Measurements from ENCODE around the gene IL6R.

IL6R gene

GRCh38 chr1:154391086-154391770, 13.9 kb upstream of the IL6R start:
- TF ChIP-seq POLR2AphosphoS5 (IDR thresholded peaks at IDR 0.05; ENCODE audit: low read depth, low read length) (no peak), REST (IDR thresholded peaks at IDR 0.05; ENCODE audit: insufficient read depth in 1 of 2, low read depth in 2 of 2, low read length in 2 of 2) (no peak), FOXP2 (optimal IDR thresholded peaks at IDR 0.05; ENCODE audit: borderline replicate concordance, extremely low read depth, extremely low read length, insufficient read depth) (no peak), TAF1 (IDR thresholded peaks at IDR 0.05; ENCODE audit: borderline replicate concordance, insufficient read depth, low read length) (no peak), SIN3A (IDR thresholded peaks at IDR 0.05; ENCODE audit: borderline replicate concordance, insufficient read depth, low read length) (no peak)

GRCh38 chr1:154398141-154398540, 7.0 kb upstream of the IL6R start:
- no peak for TF ChIP-seq FOXP2 (optimal IDR thresholded peaks at IDR 0.05; ENCODE audit: borderline replicate concordance, extremely low read depth, extremely low read length, insufficient read depth)
- TF ChIP-seq SIN3A (IDR thresholded peaks at IDR 0.05; ENCODE audit: borderline replicate concordance, insufficient read depth, low read length), result no peak
- no peak for TF ChIP-seq TAF1 (IDR thresholded peaks at IDR 0.05; ENCODE audit: borderline replicate concordance, insufficient read depth, low read length)
- TF ChIP-seq POLR2AphosphoS5 (IDR thresholded peaks at IDR 0.05; ENCODE audit: low read depth, low read length), result no peak
- no peak for TF ChIP-seq REST (IDR thresholded peaks at IDR 0.05; ENCODE audit: insufficient read depth in 1 of 2, low read depth in 2 of 2, low read length in 2 of 2)

- no peak for TF ChIP-seq FOXP2 (optimal IDR thresholded peaks at IDR 0.05; ENCODE audit: borderline replicate concordance, extremely low read depth, extremely low read length, insufficient read depth)
Measured at GRCh38 chr1:154398678-154399077, 6.5 kb upstream of the IL6R start.

GRCh38 chr1:154400381-154400801, 4.8 kb upstream of the IL6R start:
- no peak for TF ChIP-seq FOXP2 (optimal IDR thresholded peaks at IDR 0.05; ENCODE audit: borderline replicate concordance, extremely low read depth, extremely low read length, insufficient read depth)
- TF ChIP-seq TAF1 (IDR thresholded peaks at IDR 0.05; ENCODE audit: borderline replicate concordance, insufficient read depth, low read length), result no peak

- no peak for TF ChIP-seq REST (IDR thresholded peaks at IDR 0.05; ENCODE audit: insufficient read depth in 1 of 2, low read depth in 2 of 2, low read length in 2 of 2)
- TF ChIP-seq POLR2AphosphoS5 (IDR thresholded peaks at IDR 0.05; ENCODE audit: low read depth, low read length), result no peak
- no peak for TF ChIP-seq TAF1 (IDR thresholded peaks at IDR 0.05; ENCODE audit: borderline replicate concordance, insufficient read depth, low read length)
- no peak for TF ChIP-seq SIN3A (IDR thresholded peaks at IDR 0.05; ENCODE audit: borderline replicate concordance, insufficient read depth, low read length)
- TF ChIP-seq FOXP2 (optimal IDR thresholded peaks at IDR 0.05; ENCODE audit: borderline replicate concordance, extremely low read depth, extremely low read length, insufficient read depth), result no peak
Measured at GRCh38 chr1:154402409-154402921, 2.7 kb upstream of the IL6R start.

GRCh38 chr1:154403261-154403943, 1.7 kb upstream of the IL6R start:
- TF ChIP-seq TAF1 (IDR thresholded peaks at IDR 0.05; ENCODE audit: borderline replicate concordance, insufficient read depth, low read length) (no peak), FOXP2 (optimal IDR thresholded peaks at IDR 0.05; ENCODE audit: borderline replicate concordance, extremely low read depth, extremely low read length, insufficient read depth) (no peak), SIN3A (IDR thresholded peaks at IDR 0.05; ENCODE audit: borderline replicate concordance, insufficient read depth, low read length) (no peak), POLR2AphosphoS5 (IDR thresholded peaks at IDR 0.05; ENCODE audit: low read depth, low read length) (no peak), REST (IDR thresholded peaks at IDR 0.05; ENCODE audit: insufficient read depth in 1 of 2, low read depth in 2 of 2, low read length in 2 of 2) (no peak)
